Measurements from ENCODE around the gene PDE4D. TPM values are rescaled to one million over a fixed set of nuclear protein-coding genes. Genes with fewer than 3 reads are reported as not detected.

The PDE4D gene
- polyA plus RNA-seq, 1 donor (not counting 4 experiments of a cell fraction or from before 2014, with no cell fraction given), result 3.6 TPM

GRCh38 chr5:59617186-59617771 is 276.2 kb downstream of the PDE4D start:
- H3K4me2 ChIP-seq (ENCODE audit: control insufficient read depth, extremely low read depth, insufficient read depth, low read depth, low read length), result no peak overlapping the region
- H3K9me3 ChIP-seq (ENCODE audit: control insufficient read depth, low read depth, low read length), result no peaks in the 10 kb centered on the region
- H3K27me3 ChIP-seq (ENCODE audit: control insufficient read depth, extremely low read depth, insufficient read depth, low read length), result no peaks in the 10 kb centered on the region
- dilution Hi-C loops (cut with MboI; ENCODE audit: extremely low pct_ligation_motif_present, low sequenced_read_pairs), result no loop called here
- no peak overlapping the region for H3K9ac ChIP-seq (ENCODE audit: control insufficient read depth, extremely low read depth, insufficient read depth, low read length)
- TF ChIP-seq EZH2 (IDR thresholded peaks at IDR 0.05; ENCODE audit: low read length), result no peak
- no peak for TF ChIP-seq CTCF (optimal IDR thresholded peaks at IDR 0.05 in 1 of 3, IDR thresholded peaks at IDR 0.05 in 1 of 3, conservative IDR thresholded peaks at IDR 0.05 in 1 of 3; ENCODE audit: extremely low read depth in 1 of 3, insufficient read depth in 2 of 3, low read length in 3 of 3)
- no peaks in the 10 kb centered on the region for H3K36me3 ChIP-seq (ENCODE audit: control insufficient read depth in 2 of 2, extremely low read depth in 1 of 2, insufficient read depth in 2 of 2, low read length in 2 of 2)
- no peaks in the 10 kb centered on the region for H3K9me1 ChIP-seq (ENCODE audit: control insufficient read depth, extremely low read depth, insufficient read depth, low read length)
- H3K79me2 ChIP-seq (ENCODE audit: control insufficient read depth, insufficient read depth, low read length), result no peaks in the 10 kb centered on the region
- DNase-seq (ENCODE audit: low read depth, low spot score), result no peak
- no peak overlapping the region for H2AFZ ChIP-seq (ENCODE audit: control insufficient read depth, low read length)
- H3K4me3 ChIP-seq (ENCODE audit: control insufficient read depth in 2 of 3, extremely low read depth in 1 of 3, insufficient read depth in 2 of 3, low read depth in 1 of 3, low read length in 3 of 3), result no peak overlapping the region
- H3K27ac ChIP-seq (ENCODE audit: control insufficient read depth, insufficient read depth, low read length), result no peak overlapping the region
- FAIRE-seq, result no peak
- no peaks in the 10 kb centered on the region for H3K4me1 ChIP-seq (ENCODE audit: control insufficient read depth, extremely low read depth, insufficient read depth, low read length)
- H4K20me1 ChIP-seq (ENCODE audit: control insufficient read depth, extremely low read depth, insufficient read depth, low read length), result no peaks in the 10 kb centered on the region

GRCh38 chr5:59616413-59616812 is 277.1 kb downstream of the PDE4D start:
- H3K4me2 ChIP-seq (ENCODE audit: control insufficient read depth, extremely low read depth, insufficient read depth, low read depth, low read length), result no peak overlapping the region
- no peak overlapping the region for H3K4me3 ChIP-seq (ENCODE audit: control insufficient read depth in 2 of 3, extremely low read depth in 1 of 3, insufficient read depth in 2 of 3, low read depth in 1 of 3, low read length in 3 of 3)
- no peaks in the 10 kb centered on the region for H4K20me1 ChIP-seq (ENCODE audit: control insufficient read depth, extremely low read depth, insufficient read depth, low read length)
- H3K9me1 ChIP-seq (ENCODE audit: control insufficient read depth, extremely low read depth, insufficient read depth, low read length), result no peaks in the 10 kb centered on the region
- H3K79me2 ChIP-seq (ENCODE audit: control insufficient read depth, insufficient read depth, low read length), result no peaks in the 10 kb centered on the region
- FAIRE-seq, result no peak
- H3K4me1 ChIP-seq (ENCODE audit: control insufficient read depth, extremely low read depth, insufficient read depth, low read length), result no peaks in the 10 kb centered on the region
- dilution Hi-C loops (cut with MboI; ENCODE audit: extremely low pct_ligation_motif_present, low sequenced_read_pairs), result no loop called here
- H3K27me3 ChIP-seq (ENCODE audit: control insufficient read depth, extremely low read depth, insufficient read depth, low read length), result no peaks in the 10 kb centered on the region
- H3K9me3 ChIP-seq (ENCODE audit: control insufficient read depth, low read depth, low read length), result no peaks in the 10 kb centered on the region
- H3K27ac ChIP-seq (ENCODE audit: control insufficient read depth, insufficient read depth, low read length), result no peak overlapping the region
- no peaks in the 10 kb centered on the region for H3K36me3 ChIP-seq (ENCODE audit: control insufficient read depth in 2 of 2, extremely low read depth in 1 of 2, insufficient read depth in 2 of 2, low read length in 2 of 2)
- TF ChIP-seq EZH2 (IDR thresholded peaks at IDR 0.05; ENCODE audit: low read length) (no peak), CTCF (optimal IDR thresholded peaks at IDR 0.05 in 1 of 3, IDR thresholded peaks at IDR 0.05 in 1 of 3, conservative IDR thresholded peaks at IDR 0.05 in 1 of 3; ENCODE audit: extremely low read depth in 1 of 3, insufficient read depth in 2 of 3, low read length in 3 of 3) (no peak)
- no peak for DNase-seq (ENCODE audit: low read depth, low spot score)
- no peak overlapping the region for H2AFZ ChIP-seq (ENCODE audit: control insufficient read depth, low read length)
- H3K9ac ChIP-seq (ENCODE audit: control insufficient read depth, extremely low read depth, insufficient read depth, low read length), result no peak overlapping the region
